ENCODE measurements around the gene MAST4. TPM values are rescaled to one million over a fixed set of nuclear protein-coding genes. Genes with fewer than 3 reads are reported as not detected.

MAST4 gene
- polyA plus RNA-seq, 2 of the 4 experiments (the other 2 are of a cell fraction): 1.2 to 5.8 TPM

DNA sequence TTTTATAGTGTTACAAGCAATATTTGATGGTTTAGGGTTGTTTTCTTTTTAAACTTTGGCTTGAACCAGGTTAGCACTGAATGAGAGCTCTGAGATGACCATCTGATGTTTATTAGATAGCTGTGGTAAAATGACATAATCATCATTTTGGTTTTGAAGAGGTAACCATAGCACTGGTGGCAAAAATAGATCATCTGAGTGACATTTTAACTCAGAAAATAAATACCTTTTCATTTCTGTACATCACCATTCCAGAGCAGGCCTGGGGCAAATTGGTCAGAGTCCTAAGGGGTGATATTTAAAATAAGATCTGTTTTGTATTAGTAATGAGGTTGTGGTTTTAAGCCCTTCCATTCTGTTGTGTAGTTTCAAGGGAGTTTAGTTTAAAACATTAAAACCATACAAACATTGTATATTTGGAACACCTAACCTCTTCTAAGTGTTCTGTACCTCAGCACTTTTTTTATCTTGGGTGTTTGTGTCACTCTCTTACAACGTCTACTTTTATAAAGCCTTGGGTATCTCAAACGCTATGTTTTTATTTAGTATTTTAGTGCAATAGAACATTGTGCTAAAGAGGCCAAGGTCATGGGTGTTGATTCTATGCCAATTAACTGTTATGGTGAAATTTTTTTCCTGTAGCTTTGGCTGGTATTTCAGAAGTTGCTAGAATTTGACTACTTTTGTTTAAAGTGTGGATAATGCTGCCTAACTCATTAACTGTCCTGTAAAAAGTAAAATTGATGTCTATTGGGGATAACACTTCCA, 434.3 kb downstream of the MAST4 start:
- FAIRE-seq: no peak
- WGBS (ENCODE audit: missing lambda C conversion rate): 91% methylated on average over 2 of the region's 2 CpGs

DNA sequence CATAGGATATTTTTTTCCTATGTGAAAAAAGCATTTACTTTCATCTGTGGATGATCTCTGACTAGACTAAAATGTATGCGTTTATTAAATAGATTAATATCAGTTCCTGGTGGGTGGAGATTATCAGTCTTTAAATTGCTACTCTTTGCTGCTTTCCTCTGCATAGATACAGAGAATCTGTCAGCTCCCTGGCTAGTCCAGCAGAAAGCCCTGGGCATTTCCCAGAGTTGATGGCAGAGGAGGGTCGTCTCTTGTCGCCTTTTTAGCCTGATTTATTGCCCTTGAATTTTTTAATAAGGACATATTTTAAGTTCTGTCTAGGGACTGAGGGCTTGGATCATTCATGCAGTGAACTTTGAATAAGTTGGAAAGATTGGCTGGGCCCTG, 434.9 kb downstream of the MAST4 start:
- Histone ChIP-seq H3K4me1 (no peaks in the 10 kb centered on the region), H3K4me3 (no peak overlapping the region), H3K27ac (no peak overlapping the region), H3K4me2 (no peak overlapping the region), H3K9me3 (no peaks in the 10 kb centered on the region)
- 87% methylated on average over 3 of the region's 3 CpGs for WGBS (ENCODE audit: missing lambda C conversion rate)
- no peak for FAIRE-seq
- no peak for ATAC-seq
- no peak for TF ChIP-seq SREBF2 (IDR thresholded peaks at IDR 0.05)
- TF ChIP-seq, protein P1, sequence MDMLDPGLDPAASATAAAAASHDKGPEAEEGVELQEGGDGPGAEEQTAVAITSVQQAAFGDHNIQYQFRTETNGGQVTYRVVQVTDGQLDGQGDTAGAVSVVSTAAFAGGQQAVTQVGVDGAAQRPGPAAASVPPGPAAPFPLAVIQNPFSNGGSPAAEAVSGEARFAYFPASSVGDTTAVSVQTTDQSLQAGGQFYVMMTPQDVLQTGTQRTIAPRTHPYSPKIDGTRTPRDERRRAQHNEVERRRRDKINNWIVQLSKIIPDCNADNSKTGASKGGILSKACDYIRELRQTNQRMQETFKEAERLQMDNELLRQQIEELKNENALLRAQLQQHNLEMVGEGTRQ (IDR thresholded peaks at IDR 0.05): no peak
- TF ChIP-seq NPAS2 (CRISPR knock-in tag; IDR thresholded peaks at IDR 0.05; ENCODE audit: borderline replicate concordance): no peak
- TF ChIP-seq POLR2A (IDR thresholded peaks at IDR 0.05; ENCODE audit: low read length): no peak
- TF ChIP-seq RAD21 (conservative IDR thresholded peaks at IDR 0.05 in 1 of 2, IDR thresholded peaks at IDR 0.05 in 1 of 2): no peak
- TF ChIP-seq KDM5A (IDR thresholded peaks at IDR 0.05): no peak
- CTCF ChIA-PET: no interaction called here
- POLR2A ChIA-PET: no interaction called here
- no peak for DNase-seq (ENCODE audit: low read depth in 1 of 2, low spot score in 1 of 2)

More for the DNA sequence above, 434.3 kb downstream of the MAST4 start:
- no peak overlapping the region for H3K4me2 ChIP-seq
- ATAC-seq: no peak
- no peak overlapping the region for H3K4me3 ChIP-seq
- H3K27ac ChIP-seq: no peak overlapping the region
- CTCF ChIA-PET: no interaction called here
- no peaks in the 10 kb centered on the region for H3K9me3 ChIP-seq
- H3K4me1 ChIP-seq: no peaks in the 10 kb centered on the region
- POLR2A ChIA-PET: no interaction called here
- DNase-seq (ENCODE audit: low read depth in 1 of 2, low spot score in 1 of 2): no peak
- TF ChIP-seq, protein P2, sequence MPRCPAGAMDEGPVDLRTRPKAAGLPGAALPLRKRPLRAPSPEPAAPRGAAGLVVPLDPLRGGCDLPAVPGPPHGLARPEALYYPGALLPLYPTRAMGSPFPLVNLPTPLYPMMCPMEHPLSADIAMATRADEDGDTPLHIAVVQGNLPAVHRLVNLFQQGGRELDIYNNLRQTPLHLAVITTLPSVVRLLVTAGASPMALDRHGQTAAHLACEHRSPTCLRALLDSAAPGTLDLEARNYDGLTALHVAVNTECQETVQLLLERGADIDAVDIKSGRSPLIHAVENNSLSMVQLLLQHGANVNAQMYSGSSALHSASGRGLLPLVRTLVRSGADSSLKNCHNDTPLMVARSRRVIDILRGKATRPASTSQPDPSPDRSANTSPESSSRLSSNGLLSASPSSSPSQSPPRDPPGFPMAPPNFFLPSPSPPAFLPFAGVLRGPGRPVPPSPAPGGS (IDR thresholded peaks at IDR 0.05): no peak
- no peak for TF ChIP-seq CHD2 (IDR thresholded peaks at IDR 0.05; ENCODE audit: low read length, partially characterized antibody)
- no peak for TF ChIP-seq FOXS1 (CRISPR knock-in tag; IDR thresholded peaks at IDR 0.05)
- no peak for TF ChIP-seq CBX2 (IDR thresholded peaks at IDR 0.05; ENCODE audit: borderline replicate concordance, low read depth)
- no peak for TF ChIP-seq BHLHE40 (IDR thresholded peaks at IDR 0.05; ENCODE audit: low read depth, low read length)
- TF ChIP-seq ZC3H11A (IDR thresholded peaks at IDR 0.05): no peak

DNA sequence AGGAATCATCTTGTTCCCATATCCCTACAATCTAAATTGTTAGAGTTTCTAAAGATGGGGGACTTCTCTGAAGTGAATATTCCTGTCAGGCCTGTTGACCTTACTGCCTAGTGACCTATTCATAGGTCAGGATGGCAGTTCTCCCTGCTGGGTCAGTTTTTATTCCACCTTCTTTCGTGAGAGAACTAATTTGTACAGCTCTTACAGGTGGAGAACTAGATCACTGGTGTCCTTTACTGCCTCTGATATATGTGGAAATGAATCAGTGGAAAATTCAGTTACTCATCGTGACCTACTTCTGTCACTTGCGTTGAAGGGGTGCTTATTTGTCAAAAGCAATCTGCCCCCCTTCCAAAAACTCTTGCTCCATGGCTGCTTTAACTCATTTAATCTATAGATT, 435.5 kb downstream of the MAST4 start:
- ATAC-seq (no peak), DNase-seq (ENCODE audit: low read depth in 1 of 2, low spot score in 1 of 2) (no peak), FAIRE-seq (no peak)
- no peak overlapping the region for H3K4me3 ChIP-seq
- ChIA-PET POLR2A (no interaction called here), CTCF (no interaction called here)
- 84% methylated on average over 3 of the region's 3 CpGs for WGBS (ENCODE audit: missing lambda C conversion rate)
- no peaks in the 10 kb centered on the region for H3K9me3 ChIP-seq
- H3K4me1 ChIP-seq: no peaks in the 10 kb centered on the region
- no peak overlapping the region for H3K4me2 ChIP-seq
- H3K27ac ChIP-seq: no peak overlapping the region
- TF ChIP-seq, protein P3, sequence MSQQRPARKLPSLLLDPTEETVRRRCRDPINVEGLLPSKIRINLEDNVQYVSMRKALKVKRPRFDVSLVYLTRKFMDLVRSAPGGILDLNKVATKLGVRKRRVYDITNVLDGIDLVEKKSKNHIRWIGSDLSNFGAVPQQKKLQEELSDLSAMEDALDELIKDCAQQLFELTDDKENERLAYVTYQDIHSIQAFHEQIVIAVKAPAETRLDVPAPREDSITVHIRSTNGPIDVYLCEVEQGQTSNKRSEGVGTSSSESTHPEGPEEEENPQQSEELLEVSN (IDR thresholded peaks at IDR 0.05; ENCODE audit: borderline replicate concordance, low read depth): no peak
- TF ChIP-seq NFE2L2 (conservative IDR thresholded peaks at IDR 0.05; ENCODE audit: low read length): no peak
- no peak for TF ChIP-seq EHMT2 (IDR thresholded peaks at IDR 0.05; ENCODE audit: low read depth)
- TF ChIP-seq NPAS2 (CRISPR knock-in tag; IDR thresholded peaks at IDR 0.05; ENCODE audit: borderline replicate concordance): no peak
- TF ChIP-seq HEYL (CRISPR knock-in tag; IDR thresholded peaks at IDR 0.05): no peak
- TF ChIP-seq, protein P1 (IDR thresholded peaks at IDR 0.05): no peak
- TF ChIP-seq CBX2 (IDR thresholded peaks at IDR 0.05; ENCODE audit: borderline replicate concordance, low read depth): no peak
- TF ChIP-seq CHD4 (IDR thresholded peaks at IDR 0.05; ENCODE audit: borderline replicate concordance): no peak
- no peak for TF ChIP-seq MYC (IDR thresholded peaks at IDR 0.05; ENCODE audit: borderline replicate concordance, low read length)
- TF ChIP-seq ZC3H11A (IDR thresholded peaks at IDR 0.05): no peak
- no peak for TF ChIP-seq JUNB (IDR thresholded peaks at IDR 0.05)
- TF ChIP-seq, protein P4, sequence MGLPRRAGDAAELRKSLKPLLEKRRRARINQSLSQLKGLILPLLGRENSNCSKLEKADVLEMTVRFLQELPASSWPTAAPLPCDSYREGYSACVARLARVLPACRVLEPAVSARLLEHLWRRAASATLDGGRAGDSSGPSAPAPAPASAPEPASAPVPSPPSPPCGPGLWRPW (IDR thresholded peaks at IDR 0.05): no peak
- TF ChIP-seq MAFK (IDR thresholded peaks at IDR 0.05; ENCODE audit: partially characterized antibody): no peak
- TF ChIP-seq RCOR1 (IDR thresholded peaks at IDR 0.05; ENCODE audit: low read depth, low read length): no peak
- TF ChIP-seq BHLHE40 (IDR thresholded peaks at IDR 0.05; ENCODE audit: low read depth, low read length): no peak
- no peak for TF ChIP-seq NR3C1 (IDR thresholded peaks at IDR 0.05)
- TF ChIP-seq, protein P5, sequence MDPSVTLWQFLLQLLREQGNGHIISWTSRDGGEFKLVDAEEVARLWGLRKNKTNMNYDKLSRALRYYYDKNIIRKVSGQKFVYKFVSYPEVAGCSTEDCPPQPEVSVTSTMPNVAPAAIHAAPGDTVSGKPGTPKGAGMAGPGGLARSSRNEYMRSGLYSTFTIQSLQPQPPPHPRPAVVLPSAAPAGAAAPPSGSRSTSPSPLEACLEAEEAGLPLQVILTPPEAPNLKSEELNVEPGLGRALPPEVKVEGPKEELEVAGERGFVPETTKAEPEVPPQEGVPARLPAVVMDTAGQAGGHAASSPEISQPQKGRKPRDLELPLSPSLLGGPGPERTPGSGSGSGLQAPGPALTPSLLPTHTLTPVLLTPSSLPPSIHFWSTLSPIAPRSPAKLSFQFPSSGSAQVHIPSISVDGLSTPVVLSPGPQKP (IDR thresholded peaks at IDR 0.05; ENCODE audit: low read depth, low read length): no peak
- TF ChIP-seq, protein P6, sequence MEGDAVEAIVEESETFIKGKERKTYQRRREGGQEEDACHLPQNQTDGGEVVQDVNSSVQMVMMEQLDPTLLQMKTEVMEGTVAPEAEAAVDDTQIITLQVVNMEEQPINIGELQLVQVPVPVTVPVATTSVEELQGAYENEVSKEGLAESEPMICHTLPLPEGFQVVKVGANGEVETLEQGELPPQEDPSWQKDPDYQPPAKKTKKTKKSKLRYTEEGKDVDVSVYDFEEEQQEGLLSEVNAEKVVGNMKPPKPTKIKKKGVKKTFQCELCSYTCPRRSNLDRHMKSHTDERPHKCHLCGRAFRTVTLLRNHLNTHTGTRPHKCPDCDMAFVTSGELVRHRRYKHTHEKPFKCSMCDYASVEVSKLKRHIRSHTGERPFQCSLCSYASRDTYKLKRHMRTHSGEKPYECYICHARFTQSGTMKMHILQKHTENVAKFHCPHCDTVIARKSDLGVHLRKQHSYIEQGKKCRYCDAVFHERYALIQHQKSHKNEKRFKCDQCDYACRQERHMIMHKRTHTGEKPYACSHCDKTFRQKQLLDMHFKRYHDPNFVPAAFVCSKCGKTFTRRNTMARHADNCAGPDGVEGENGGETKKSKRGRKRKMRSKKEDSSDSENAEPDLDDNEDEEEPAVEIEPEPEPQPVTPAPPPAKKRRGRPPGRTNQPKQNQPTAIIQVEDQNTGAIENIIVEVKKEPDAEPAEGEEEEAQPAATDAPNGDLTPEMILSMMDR (IDR thresholded peaks at IDR 0.05): no peak
- TF ChIP-seq, protein P7, sequence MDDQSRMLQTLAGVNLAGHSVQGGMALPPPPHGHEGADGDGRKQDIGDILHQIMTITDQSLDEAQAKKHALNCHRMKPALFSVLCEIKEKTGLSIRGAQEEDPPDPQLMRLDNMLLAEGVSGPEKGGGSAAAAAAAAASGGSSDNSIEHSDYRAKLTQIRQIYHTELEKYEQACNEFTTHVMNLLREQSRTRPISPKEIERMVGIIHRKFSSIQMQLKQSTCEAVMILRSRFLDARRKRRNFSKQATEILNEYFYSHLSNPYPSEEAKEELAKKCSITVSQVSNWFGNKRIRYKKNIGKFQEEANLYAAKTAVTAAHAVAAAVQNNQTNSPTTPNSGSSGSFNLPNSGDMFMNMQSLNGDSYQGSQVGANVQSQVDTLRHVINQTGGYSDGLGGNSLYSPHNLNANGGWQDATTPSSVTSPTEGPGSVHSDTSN (IDR thresholded peaks at IDR 0.05): no peak

Measured in A549 (cell line).